WI38 (cell line): ENCODE results near the gene CHFR.
"Not testable (repeated sequence)": the region's sequence is repeated elsewhere in the genome, so short reads cannot be mapped to it uniquely, and the experiment has no call there.

Source experiments
- H3K4me3 ChIP-seq: 2 replicates; pipeline ENCODE4 v1.5.1; 2011; ENCODE audit warnings: low read depth, mild to moderate bottlenecking, control low read depth, low read length
- TF ChIP-seq, protein P1 (sequence below): IDR thresholded peaks from 2 replicates; pipeline ENCODE4 v1.5.1; 2012; ENCODE audit warnings: low read depth, mild to moderate bottlenecking, control low read depth, low read length

Gene CHFR

DNA sequence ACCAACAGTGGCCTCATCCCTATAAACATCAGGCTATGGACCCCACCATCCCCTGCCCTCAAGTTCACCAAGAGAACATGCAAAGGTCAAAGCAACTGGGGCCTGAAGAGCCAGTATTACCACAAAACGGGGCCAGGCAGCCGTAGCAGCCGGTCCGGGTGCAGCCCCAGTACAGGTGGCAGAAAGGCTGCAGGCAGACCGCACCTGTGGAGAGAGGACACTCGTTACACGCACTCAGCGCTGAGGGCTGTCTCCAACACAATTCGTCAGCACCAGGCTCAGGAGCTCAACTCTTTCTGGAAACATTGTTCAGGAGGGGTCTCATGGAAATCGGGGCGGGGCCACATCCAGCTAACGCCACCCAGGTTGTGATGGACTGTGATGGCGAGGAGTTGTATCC, 38.9 kb downstream of the CHFR start:
- TF ChIP-seq, protein P1, sequence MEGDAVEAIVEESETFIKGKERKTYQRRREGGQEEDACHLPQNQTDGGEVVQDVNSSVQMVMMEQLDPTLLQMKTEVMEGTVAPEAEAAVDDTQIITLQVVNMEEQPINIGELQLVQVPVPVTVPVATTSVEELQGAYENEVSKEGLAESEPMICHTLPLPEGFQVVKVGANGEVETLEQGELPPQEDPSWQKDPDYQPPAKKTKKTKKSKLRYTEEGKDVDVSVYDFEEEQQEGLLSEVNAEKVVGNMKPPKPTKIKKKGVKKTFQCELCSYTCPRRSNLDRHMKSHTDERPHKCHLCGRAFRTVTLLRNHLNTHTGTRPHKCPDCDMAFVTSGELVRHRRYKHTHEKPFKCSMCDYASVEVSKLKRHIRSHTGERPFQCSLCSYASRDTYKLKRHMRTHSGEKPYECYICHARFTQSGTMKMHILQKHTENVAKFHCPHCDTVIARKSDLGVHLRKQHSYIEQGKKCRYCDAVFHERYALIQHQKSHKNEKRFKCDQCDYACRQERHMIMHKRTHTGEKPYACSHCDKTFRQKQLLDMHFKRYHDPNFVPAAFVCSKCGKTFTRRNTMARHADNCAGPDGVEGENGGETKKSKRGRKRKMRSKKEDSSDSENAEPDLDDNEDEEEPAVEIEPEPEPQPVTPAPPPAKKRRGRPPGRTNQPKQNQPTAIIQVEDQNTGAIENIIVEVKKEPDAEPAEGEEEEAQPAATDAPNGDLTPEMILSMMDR = no peak
- no peak overlapping the region for H3K4me3 ChIP-seq

DNA sequence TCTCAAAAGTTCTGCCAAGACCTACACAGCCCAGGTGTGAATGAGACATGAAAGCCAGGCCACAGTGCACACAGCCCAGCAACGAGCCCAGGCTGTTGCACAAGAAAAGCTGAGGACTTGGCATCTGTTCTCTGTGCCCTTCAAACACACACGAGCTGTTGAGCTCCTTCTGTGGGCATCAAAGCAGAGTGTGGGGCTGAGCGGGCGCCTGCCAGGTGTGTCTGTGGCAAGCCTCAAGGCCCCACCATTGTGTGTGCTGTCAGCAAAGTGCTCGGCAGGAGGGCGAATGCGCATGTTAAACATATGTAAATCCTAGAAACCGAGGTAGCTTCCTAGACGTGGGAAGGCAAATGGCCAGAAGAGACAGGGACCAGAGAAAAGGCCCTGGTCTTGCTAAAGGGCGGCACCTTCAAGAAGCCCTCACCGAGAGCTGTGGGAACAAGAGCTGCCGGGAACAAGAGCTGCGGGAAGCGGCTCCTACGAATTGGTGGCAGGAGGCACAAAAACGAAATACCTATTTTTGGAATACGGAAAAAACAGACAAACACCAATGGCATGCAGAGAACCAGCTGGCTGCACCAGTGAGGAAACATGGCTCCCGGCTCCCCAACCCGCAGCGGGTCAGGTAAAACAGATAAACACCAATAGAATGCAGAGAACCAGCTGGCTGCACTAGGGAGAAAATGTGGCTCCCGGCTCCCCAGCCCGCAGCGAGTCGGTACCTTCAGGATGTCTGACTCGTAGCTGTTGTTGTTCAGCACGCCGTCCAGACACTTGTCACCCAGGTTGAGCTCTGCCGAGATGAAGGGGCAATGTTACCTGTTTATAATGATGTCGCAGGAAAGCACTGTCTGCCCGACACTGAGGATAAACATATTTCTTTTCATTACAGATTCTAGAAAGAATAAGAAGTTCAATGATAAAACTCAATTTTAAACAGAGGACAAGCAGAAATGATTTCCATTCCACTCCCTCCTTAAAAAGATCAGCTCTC, 39.7 kb downstream of the CHFR start:
- no peak overlapping the region for H3K4me3 ChIP-seq
- TF ChIP-seq, protein P1 = no peak

DNA sequence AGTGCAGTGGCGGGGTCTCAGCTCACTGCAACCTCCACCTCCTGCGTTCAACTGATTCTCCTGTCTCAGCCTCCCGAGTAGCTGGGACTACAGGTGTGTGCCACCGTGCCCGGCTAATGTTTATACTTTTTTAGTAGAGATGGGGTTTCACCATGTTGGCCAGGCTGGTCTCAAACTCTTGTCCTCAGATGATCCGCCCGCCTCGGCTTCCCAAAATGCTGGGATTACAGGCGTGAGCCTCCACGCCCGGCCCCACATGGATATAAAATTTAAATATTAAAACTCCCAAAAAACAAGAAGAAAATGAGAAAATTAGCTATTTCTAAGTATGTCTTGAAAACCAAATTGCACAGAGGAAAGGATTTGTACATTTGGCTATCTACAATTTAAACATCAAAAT, 42.7 kb downstream of the CHFR start:
- H3K4me3 ChIP-seq = not testable (repeated sequence)

DNA sequence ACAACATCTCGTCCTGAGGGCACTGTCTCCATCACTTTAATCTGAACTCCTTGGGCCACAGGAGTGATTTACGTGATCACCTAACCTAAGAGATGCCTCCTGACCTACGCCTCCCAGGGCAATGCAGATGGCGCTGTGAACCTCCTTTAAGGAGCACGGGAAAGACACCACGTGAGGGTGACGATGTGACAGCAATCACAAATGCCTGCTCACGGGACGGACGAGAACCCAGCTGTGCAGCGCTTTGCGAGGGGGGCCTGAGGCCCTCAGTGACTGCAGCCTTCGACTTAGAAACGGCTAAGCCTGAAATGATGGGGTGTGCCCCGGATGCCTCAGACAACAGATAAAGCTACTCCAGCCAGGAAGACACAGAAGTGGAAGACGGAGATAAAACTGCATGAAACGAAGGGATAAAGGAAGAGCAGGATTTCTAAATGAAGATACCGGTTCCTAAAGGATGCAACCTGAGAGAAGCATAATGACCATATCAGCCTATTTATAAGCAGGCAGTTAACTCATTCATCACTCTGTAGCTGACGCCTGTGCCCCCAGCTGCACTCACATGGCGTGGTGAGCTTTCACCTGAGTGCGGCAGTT, 44.9 kb downstream of the CHFR start:
- no peak overlapping the region for H3K4me3 ChIP-seq
- TF ChIP-seq, protein P1 = no peak

DNA sequence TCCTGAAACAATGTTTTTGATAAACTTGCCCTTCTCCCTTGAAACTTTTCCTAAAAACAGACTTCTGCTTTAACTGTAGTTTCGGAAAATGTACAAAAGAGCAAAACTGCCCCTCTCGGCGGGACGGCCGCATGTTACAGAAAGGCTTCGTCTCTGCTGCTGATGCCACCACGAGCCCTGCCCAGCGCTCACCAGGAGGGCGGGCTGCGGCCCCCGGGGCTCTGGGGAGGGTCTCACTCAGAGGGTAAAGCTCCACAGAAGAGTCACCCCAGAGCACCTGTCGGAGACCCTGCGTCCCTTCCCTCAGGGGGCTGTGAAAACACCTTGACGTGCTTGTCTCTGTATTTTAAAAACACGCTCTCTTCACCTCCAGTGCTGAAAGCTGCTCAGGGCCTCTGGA, 46.3 kb downstream of the CHFR start:
- no peak overlapping the region for H3K4me3 ChIP-seq
- TF ChIP-seq, protein P1 = no peak

DNA sequence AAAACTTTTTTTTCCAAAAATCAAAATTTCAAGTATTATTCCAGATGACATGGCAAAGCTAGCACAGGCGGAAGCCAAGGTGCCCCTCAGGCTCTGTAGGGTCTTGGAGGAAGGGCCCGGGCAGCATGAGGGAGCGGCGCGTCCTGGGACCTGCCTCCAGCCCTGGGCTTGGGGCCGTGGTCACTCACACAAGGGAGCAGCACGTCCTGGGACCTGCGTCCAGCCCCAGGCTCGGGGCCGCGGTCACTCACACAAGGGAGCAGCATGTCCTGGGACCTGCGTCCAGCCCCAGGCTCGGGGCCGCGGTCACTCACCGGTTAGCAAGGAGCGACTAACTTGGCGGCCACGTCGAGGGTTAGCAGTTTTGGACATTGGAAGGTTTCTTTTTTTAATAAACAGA, 46.9 kb downstream of the CHFR start:
- H3K4me3 ChIP-seq = no peak overlapping the region
- TF ChIP-seq, protein P1 = no peak

DNA sequence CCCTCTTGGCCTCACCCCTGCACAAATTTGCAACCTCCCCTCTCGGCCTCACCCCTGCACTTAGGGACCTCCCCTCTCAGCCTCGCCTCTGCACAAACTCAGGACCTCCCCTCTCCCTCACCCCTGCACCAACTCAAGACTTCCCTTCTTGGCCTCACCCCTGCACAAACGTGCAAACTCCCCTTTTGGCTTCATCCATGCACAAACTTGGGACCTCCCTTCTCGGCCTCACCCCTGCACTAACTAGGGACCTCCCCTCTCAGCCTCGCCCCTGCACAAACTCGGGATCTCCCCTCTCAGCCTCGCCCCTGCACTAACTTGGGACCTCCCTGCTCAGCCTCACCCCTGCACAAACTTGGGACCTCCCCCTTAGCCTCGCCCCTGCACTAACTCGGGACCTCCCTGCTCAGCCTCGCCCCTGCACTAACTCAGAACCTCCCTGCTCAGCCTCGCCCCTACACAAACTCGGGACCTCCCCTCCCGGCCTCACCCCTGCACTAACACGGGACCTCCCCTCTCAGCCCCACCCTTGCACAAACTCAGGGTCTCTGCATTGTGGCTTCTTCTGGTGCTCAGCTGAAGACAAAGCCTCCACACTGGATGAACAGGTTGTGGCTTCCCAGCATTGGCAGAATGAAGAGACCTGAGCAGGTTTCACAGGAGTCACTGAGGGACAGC, 47.7 kb downstream of the CHFR start:
- TF ChIP-seq, protein P1 = no peak
- no peak overlapping the region for H3K4me3 ChIP-seq
